SK-N-SH treated with all-trans-retinoic acid at 6 μM for 48 hours (cell line): ENCODE data around the gene PRKCI.

ENCODE experiments used
- ARNTL ChIP-seq: fragments of 450-650 bp; formaldehyde crosslinking; IDR thresholded peaks from 2 replicates; pipeline ENCODE4 v1.5.0; 2020; ENCODE audit warnings: low read depth, mild to moderate bottlenecking, moderate library complexity, borderline replicate concordance
- BACH2 ChIP-seq: fragments of 250-450 bp; sonication (Bioruptor Pico); IDR thresholded peaks from 2 replicates; pipeline ENCODE4 v1.9.0; 2021; ENCODE audit warnings: mild to moderate bottlenecking, borderline replicate concordance
- CSRNP3 ChIP-seq: fragments of 250-450 bp; sonication (Bioruptor Pico); IDR thresholded peaks from 2 replicates; pipeline ENCODE4 v1.5.1; 2021; ENCODE audit warnings: mild to moderate bottlenecking, moderate library complexity
- ESRRG ChIP-seq: fragments of 250-450 bp; sonication (Bioruptor Pico); IDR thresholded peaks from 2 replicates; pipeline ENCODE4 v1.6.1; 2021; ENCODE audit warnings: mild to moderate bottlenecking
- PATZ1 ChIP-seq: fragments of 250-450 bp; sonication (Bioruptor Pico); IDR thresholded peaks from 2 replicates; pipeline ENCODE4 v1.8.0; 2020; ENCODE audit warnings: mild to moderate bottlenecking, moderate library complexity, borderline replicate concordance
- SNAI2 ChIP-seq: fragments of 250-450 bp; sonication (Bioruptor Pico); IDR thresholded peaks from 2 replicates; pipeline ENCODE4 v1.5.0; 2020; ENCODE audit warnings: mild to moderate bottlenecking, moderate library complexity
- TOX ChIP-seq: fragments of 250-450 bp; sonication (Bioruptor Pico); IDR thresholded peaks from 2 replicates; pipeline ENCODE4 v1.8.0; 2021; ENCODE audit warnings: mild to moderate bottlenecking, moderate library complexity, borderline replicate concordance
- ZC3H10 ChIP-seq: fragments of 250-450 bp; sonication (Bioruptor Pico); IDR thresholded peaks from 2 replicates; pipeline ENCODE4 v1.5.1; 2021; ENCODE audit warnings: mild to moderate bottlenecking, moderate library complexity
- ZFP3 ChIP-seq: fragments of 250-450 bp; sonication (Bioruptor Pico); IDR thresholded peaks from 2 replicates; pipeline ENCODE4 v1.5.0; 2020; ENCODE audit warnings: mild to moderate bottlenecking, moderate library complexity
- ZFP30 ChIP-seq: fragments of 450-650 bp; formaldehyde crosslinking; IDR thresholded peaks from 2 replicates; pipeline ENCODE4 v1.5.0; 2022; ENCODE audit warnings: mild to moderate bottlenecking, moderate library complexity
- ZNF70 ChIP-seq: fragments of 450-650 bp; formaldehyde crosslinking; IDR thresholded peaks from 2 replicates; pipeline ENCODE4 v1.5.0; 2020; ENCODE audit warnings: mild to moderate bottlenecking, moderate library complexity
- TF ChIP-seq, protein P1 (sequence below): fragments of 250-450 bp; sonication (Bioruptor Pico); IDR thresholded peaks from 2 replicates; pipeline ENCODE4 v1.5.1; 2020; ENCODE audit warnings: low read depth, mild to moderate bottlenecking, moderate library complexity

DNA sequence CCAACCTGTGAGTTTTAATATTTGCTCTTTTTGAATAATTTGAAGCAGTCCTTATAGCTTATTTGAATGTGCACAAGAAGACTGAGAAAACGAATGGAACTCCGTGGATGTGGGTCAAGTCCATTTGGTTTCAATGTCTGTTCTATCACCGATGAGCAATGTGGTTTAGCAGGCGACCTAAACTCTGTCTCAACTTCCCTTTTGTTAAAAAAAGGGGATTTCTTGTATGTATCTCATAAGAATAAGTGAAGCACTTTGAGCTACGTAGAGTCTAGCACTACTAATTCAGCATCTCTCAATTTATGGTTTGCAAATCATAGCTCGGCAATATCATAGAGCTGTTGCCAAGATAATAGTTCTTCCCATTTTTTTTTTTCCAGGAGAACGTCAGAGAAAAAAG, 130.7 kb downstream of the PRKCI start:
- TF ChIP-seq PATZ1 (no peak), SNAI2 (CRISPR knock-in tag) (no peak), CSRNP3 (CRISPR knock-in tag) (no peak), ARNTL (CRISPR knock-in tag) (no peak), ZNF70 (no peak), BACH2 (CRISPR knock-in tag) (no peak), ZFP3 (CRISPR knock-in tag) (no peak), ZC3H10 (no peak), ZFP30 (CRISPR knock-in tag) (no peak), ESRRG (CRISPR knock-in tag) (no peak), TOX (CRISPR knock-in tag) (no peak)
- TF ChIP-seq, protein P1, sequence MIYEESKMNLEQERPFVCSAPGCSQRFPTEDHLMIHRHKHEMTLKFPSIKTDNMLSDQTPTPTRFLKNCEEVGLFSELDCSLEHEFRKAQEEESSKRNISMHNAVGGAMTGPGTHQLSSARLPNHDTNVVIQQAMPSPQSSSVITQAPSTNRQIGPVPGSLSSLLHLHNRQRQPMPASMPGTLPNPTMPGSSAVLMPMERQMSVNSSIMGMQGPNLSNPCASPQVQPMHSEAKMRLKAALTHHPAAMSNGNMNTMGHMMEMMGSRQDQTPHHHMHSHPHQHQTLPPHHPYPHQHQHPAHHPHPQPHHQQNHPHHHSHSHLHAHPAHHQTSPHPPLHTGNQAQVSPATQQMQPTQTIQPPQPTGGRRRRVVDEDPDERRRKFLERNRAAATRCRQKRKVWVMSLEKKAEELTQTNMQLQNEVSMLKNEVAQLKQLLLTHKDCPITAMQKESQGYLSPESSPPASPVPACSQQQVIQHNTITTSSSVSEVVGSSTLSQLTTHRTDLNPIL (CRISPR knock-in tag) = no peak
